ENCODE measurements around the gene PRXL2B. TPM values are rescaled to one million over a fixed set of nuclear protein-coding genes. Genes with fewer than 3 reads are reported as not detected.

PRXL2B gene
- total and polyA plus RNA-seq, 7 experiments from 2014 or later: 12.3 to 37.0 (median 26.5) TPM

DNA sequence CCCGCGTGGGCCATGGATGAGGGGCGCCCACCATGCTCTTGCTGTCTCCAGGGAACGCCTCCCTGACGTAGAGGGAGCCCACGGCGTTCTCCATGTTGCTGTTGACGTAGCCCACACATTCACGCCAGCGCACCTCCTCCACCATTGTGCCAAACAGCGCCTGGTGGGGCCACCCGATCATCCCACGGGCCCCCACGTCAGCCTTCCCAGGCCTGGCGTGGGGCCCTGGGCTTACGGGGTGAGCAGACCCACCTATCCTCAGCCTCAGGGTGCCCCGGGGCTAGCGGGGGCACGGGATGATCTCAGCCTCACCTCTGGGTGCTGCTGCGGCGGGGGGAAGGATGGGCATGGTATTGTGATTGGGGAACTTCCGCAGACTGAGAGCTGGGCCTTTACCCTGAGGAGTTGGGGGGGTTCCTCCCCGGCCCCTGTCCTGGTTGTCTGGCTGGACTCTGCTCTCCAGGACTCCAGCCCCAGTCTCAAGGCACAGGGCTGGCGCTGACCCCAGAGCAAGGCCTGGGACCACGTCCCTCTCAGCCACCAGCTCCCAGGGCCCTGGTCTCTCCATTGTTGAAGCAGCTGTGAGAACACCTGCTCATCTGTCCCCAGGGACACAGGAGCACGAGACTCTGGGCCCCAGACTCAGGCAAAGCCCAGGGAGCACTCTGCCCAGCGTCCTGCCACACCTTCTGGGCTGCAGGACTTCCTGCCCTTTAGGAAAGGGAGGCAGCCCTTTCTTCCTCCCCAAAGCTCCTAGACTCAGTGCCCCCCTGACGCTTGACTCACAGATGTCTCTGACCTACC lies 10.2 kb downstream of the PRXL2B start:
- intact Hi-C loops (cut with micrococcal nuclease): no loop called here
- peaks cover 0 to 4% of the 10 kb centered on the region in 2 donors for H3K4me1 ChIP-seq (ENCODE audit: control insufficient read depth in 2 of 2, insufficient read depth in 2 of 2, low read length in 2 of 2)
- no peak overlapping the region for H3K4me3 ChIP-seq (ENCODE audit: low read length)
- H3K36me3 ChIP-seq (ENCODE audit: control insufficient read depth in 2 of 3, insufficient read depth in 3 of 3, low read length in 3 of 3): no peaks in the 10 kb centered on the region
- no peak overlapping the region for H3K27ac ChIP-seq (ENCODE audit: low read depth, low read length)
- DNase-seq (peak in 3 of 9 donors; percentile 4 to 18 (median 4)), ATAC-seq (no peak)
- no peak overlapping the region for H3K4me3 Mint-ChIP-seq
- H3K4me1 Mint-ChIP-seq: peaks cover 0 to 6% (median 4%) of the 10 kb centered on the region in 7 donors
- H3K27ac Mint-ChIP-seq: no peak overlapping the region
- POLR2A ChIA-PET: interaction anchor here (0.6 kb wide), 1 partner anchor 362 kb away, joined by 5 read pairs; no protein-coding TSS in a partner anchor
- H3K36me3 Mint-ChIP-seq: peaks cover 0 to 4% (median 0%) of the 10 kb centered on the region in 5 donors
- CTCF ChIA-PET: no interaction called here
- no peaks in the 10 kb centered on the region for H3K27me3 ChIP-seq (ENCODE audit: control insufficient read depth in 2 of 2, insufficient read depth in 2 of 2, low read length in 2 of 2)
- peaks cover 0 to 14% (median 0%) of the 10 kb centered on the region in 5 donors for H3K27me3 Mint-ChIP-seq
- peaks cover 0 to 9% (median 3%) of the 10 kb centered on the region in 11 donors for H3K9me3 Mint-ChIP-seq
- H3K9me3 ChIP-seq (ENCODE audit: control insufficient read depth in 2 of 3, low read length in 3 of 3): no peaks in the 10 kb centered on the region

DNA sequence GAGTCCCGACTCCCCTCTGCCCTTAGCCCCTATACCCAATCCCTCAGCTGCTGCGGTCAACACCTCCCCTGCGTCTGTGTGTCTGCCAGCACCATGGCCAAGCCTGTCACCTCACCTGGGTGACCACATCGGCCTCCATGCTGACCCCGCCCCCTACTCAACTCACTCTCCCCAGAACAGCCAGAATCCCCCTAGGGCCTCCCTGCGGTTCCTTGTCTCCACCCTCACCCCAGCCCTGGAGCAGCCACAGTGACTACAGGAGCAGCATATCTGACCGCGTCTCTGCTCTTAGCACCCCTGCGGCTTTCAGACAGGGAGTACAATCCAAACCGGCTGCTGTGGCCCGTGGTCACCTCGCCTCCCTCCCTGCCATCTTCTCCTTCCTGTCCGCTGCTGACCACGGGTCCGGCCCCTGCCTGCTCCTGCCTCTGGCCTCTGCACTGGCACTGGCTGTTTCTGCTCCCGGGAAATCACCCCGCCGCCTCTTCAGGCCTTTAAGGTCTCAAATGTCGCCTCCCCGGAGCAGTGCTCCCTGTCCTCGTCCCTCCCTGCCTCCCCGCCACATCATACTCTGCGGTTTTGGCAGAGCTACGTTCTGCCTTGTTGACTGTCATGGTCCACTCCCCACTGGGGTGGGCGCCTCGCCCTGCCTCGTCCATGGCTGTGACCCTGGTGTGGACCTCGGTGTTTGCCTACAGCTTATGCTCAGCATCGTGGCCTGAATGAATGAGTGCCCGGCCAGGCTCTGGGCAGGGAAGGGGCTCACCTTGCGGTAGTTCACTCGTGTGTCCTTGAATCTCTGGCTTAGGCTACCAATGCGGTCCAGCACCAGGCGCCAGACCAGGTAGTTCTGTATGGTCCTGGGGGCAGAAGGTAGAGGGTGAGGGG lies 11.1 kb downstream of the PRXL2B start:
- intact Hi-C loops (cut with micrococcal nuclease): no loop called here
- peaks cover 0 to 9% (median 3%) of the 10 kb centered on the region in 11 donors for H3K9me3 Mint-ChIP-seq
- Histone ChIP-seq H3K27ac (ENCODE audit: low read depth, low read length) (no peak overlapping the region), H3K4me3 (ENCODE audit: low read length) (no peak overlapping the region), H3K36me3 (ENCODE audit: control insufficient read depth in 2 of 3, insufficient read depth in 3 of 3, low read length in 3 of 3) (no peaks in the 10 kb centered on the region), H3K4me1 (ENCODE audit: control insufficient read depth in 2 of 2, insufficient read depth in 2 of 2, low read length in 2 of 2) (peaks cover 0 to 3% of the 10 kb centered on the region in 2 donors), H3K27me3 (ENCODE audit: control insufficient read depth in 2 of 2, insufficient read depth in 2 of 2, low read length in 2 of 2) (no peaks in the 10 kb centered on the region), H3K9me3 (ENCODE audit: control insufficient read depth in 2 of 3, low read length in 3 of 3) (no peaks in the 10 kb centered on the region)
- ChIA-PET POLR2A (interaction anchor here (0.6 kb wide), 1 partner anchor 363 kb away, joined by 5 read pairs; no protein-coding TSS in a partner anchor), CTCF (no interaction called here)
- ATAC-seq (no peak), DNase-seq (peak in 2 of 9 donors; percentile 5 to 18)
- peaks cover 0 to 19% (median 0%) of the 10 kb centered on the region in 5 donors for H3K27me3 Mint-ChIP-seq
- H3K36me3 Mint-ChIP-seq: peaks cover 0 to 4% (median 0%) of the 10 kb centered on the region in 5 donors
- H3K27ac Mint-ChIP-seq: peak overlapping the region in 1 of 9 donors; percentile 90
- peak overlapping the region in 1 of 10 donors; percentile 53 for H3K4me3 Mint-ChIP-seq
- peaks cover 0 to 4% (median 2%) of the 10 kb centered on the region in 7 donors for H3K4me1 Mint-ChIP-seq

DNA sequence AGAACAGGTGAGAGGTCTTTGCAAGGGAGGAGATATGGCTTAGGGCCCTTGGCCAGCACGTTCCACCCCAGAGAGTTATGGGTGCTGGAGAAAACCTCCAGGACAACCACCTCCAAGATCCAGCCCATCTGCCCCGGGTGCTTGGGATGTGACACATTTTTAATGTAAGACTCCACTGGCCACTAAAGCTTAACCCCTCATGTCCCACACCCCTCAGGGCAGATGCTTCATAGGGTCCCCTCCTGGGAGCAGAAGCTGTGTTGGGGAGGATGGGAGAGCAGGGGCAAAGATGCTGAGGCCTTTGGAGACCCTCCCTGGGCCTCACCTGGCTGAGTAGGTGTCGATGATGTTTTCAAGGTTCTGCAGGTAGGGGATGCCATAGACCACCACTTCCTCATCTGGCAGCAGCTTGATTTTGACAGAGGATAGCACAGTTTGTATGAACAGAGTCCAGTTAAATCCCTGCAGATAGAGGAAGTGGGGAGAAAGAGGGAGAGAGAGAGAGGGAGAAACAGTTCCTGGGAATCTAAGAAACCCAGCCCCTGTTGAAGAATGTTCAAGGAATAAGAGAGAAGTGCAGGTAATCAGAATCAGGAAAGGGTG lies 11.9 kb downstream of the PRXL2B start:
- H3K4me1 Mint-ChIP-seq: peaks cover 0 to 2% (median 0%) of the 10 kb centered on the region in 7 donors
- ChIA-PET CTCF (no interaction called here), POLR2A (no interaction called here)
- Histone ChIP-seq H3K4me1 (ENCODE audit: control insufficient read depth in 2 of 2, insufficient read depth in 2 of 2, low read length in 2 of 2) (no peaks in the 10 kb centered on the region), H3K27me3 (ENCODE audit: control insufficient read depth in 2 of 2, insufficient read depth in 2 of 2, low read length in 2 of 2) (no peaks in the 10 kb centered on the region), H3K4me3 (ENCODE audit: low read length) (no peak overlapping the region), H3K9me3 (ENCODE audit: control insufficient read depth in 2 of 3, low read length in 3 of 3) (no peaks in the 10 kb centered on the region), H3K36me3 (ENCODE audit: control insufficient read depth in 2 of 3, insufficient read depth in 3 of 3, low read length in 3 of 3) (no peaks in the 10 kb centered on the region), H3K27ac (ENCODE audit: low read depth, low read length) (no peak overlapping the region)
- H3K9me3 Mint-ChIP-seq: peaks cover 0 to 9% (median 3%) of the 10 kb centered on the region in 11 donors
- intact Hi-C loops (cut with micrococcal nuclease): no loop called here
- DNase-seq: no peak
- H3K27me3 Mint-ChIP-seq: peaks cover 0 to 19% (median 0%) of the 10 kb centered on the region in 5 donors
- H3K36me3 Mint-ChIP-seq: peaks cover 0 to 4% (median 0%) of the 10 kb centered on the region in 5 donors
- peak overlapping the region in 1 of 10 donors; percentile 53 for H3K4me3 Mint-ChIP-seq
- ATAC-seq: no peak
- no peak overlapping the region for H3K27ac Mint-ChIP-seq

DNA sequence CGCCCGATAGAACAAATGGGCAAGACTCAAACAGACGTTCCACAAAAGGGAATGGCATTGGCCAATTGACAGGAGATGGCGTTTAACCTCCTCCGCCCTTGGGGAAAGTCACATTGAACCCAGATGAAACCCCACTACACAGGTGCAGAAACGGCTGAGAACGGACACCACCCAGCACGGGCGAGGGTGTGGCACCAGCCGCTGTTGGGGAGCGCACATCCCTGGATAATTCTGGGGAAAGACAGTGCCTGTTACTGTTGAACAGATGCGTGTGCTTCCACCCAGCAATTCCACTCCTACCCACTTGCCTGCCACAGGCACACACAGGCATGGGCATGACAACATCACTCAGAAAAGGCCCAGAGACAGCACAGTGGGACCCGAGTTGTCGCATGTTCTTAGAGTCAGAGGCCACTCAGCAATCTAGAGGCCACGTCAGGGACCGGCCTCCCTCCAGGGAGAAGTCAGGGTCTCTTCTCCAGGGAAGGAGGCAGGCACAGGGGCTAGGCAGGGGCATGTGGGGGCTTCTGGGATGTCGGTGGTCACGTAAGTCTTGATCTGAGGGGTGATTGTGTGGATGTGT lies 15.2 kb downstream of the PRXL2B start:
- H3K36me3 Mint-ChIP-seq: peaks cover 0 to 4% (median 0%) of the 10 kb centered on the region in 5 donors
- H3K27me3 Mint-ChIP-seq: peaks cover 0 to 19% (median 0%) of the 10 kb centered on the region in 5 donors
- no peak overlapping the region for H3K4me3 Mint-ChIP-seq
- Histone ChIP-seq H3K4me3 (ENCODE audit: low read length) (no peak overlapping the region), H3K4me1 (ENCODE audit: control insufficient read depth in 2 of 2, insufficient read depth in 2 of 2, low read length in 2 of 2) (no peaks in the 10 kb centered on the region), H3K27ac (ENCODE audit: low read depth, low read length) (no peak overlapping the region), H3K9me3 (ENCODE audit: control insufficient read depth in 2 of 3, low read length in 3 of 3) (no peaks in the 10 kb centered on the region), H3K27me3 (ENCODE audit: control insufficient read depth in 2 of 2, insufficient read depth in 2 of 2, low read length in 2 of 2) (no peaks in the 10 kb centered on the region), H3K36me3 (ENCODE audit: control insufficient read depth in 2 of 3, insufficient read depth in 3 of 3, low read length in 3 of 3) (no peaks in the 10 kb centered on the region)
- intact Hi-C loops (cut with micrococcal nuclease): no loop called here
- H3K9me3 Mint-ChIP-seq: peaks cover 0 to 9% (median 3%) of the 10 kb centered on the region in 11 donors
- POLR2A ChIA-PET: no interaction called here
- CTCF ChIA-PET: no interaction called here
- H3K27ac Mint-ChIP-seq: peak overlapping the region in 1 of 9 donors; percentile 57
- ATAC-seq (no peak), DNase-seq (no peak)
- no peaks in the 10 kb centered on the region for H3K4me1 Mint-ChIP-seq

DNA sequence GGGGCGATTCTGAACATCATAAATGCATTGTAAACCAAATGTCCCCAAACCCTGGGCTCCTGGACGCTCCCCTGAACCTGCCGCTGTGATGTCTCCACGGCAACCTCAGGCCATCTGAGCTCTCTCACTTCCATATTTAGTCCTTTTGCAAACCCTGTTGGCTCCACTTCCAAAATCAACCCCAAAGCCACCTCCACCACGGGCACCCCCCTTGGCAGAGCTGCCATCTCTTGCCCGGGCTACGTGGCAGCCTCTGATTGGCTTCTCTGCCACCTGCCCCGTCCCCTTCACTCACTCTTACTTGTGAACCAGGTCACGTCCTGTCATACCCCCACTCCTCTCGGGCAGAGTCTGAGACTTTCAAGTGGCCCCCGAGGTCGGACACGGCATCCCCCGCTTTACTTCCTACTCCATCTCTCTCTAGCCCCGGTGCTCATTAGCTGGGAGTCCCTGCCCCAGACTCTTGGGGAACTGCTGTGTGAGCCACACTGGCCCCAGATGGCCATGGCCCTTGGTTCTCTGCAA lies 15.8 kb downstream of the PRXL2B start:
- Mint-ChIP-seq H3K4me3 (no peak overlapping the region), H3K4me1 (no peaks in the 10 kb centered on the region), H3K9me3 (peaks cover 0 to 9% (median 3%) of the 10 kb centered on the region in 11 donors), H3K36me3 (peaks cover 0 to 4% (median 0%) of the 10 kb centered on the region in 5 donors), H3K27me3 (peaks cover 0 to 19% (median 0%) of the 10 kb centered on the region in 5 donors), H3K27ac (no peak overlapping the region)
- DNase-seq (no peak), ATAC-seq (no peak)
- Histone ChIP-seq H3K9me3 (ENCODE audit: control insufficient read depth in 2 of 3, low read length in 3 of 3) (no peaks in the 10 kb centered on the region), H3K36me3 (ENCODE audit: control insufficient read depth in 2 of 3, insufficient read depth in 3 of 3, low read length in 3 of 3) (no peaks in the 10 kb centered on the region), H3K4me1 (ENCODE audit: control insufficient read depth in 2 of 2, insufficient read depth in 2 of 2, low read length in 2 of 2) (no peaks in the 10 kb centered on the region), H3K27me3 (ENCODE audit: control insufficient read depth in 2 of 2, insufficient read depth in 2 of 2, low read length in 2 of 2) (no peaks in the 10 kb centered on the region), H3K4me3 (ENCODE audit: low read length) (no peak overlapping the region), H3K27ac (ENCODE audit: low read depth, low read length) (no peak overlapping the region)
- POLR2A ChIA-PET: no interaction called here
- intact Hi-C loops (cut with micrococcal nuclease): no loop called here
- CTCF ChIA-PET: no interaction called here

All from naive thymus-derived CD4-positive, alpha-beta T cell (primary cell).